HepG2 (cell line): ENCODE measurements around the gene CKS1B. TPM values are rescaled to one million over a fixed set of nuclear protein-coding genes. Genes with fewer than 3 reads are reported as not detected.
A peak's percentile ranks its signal among the peaks of the same experiment; 100 is the strongest.

Source experiments
- ADNP ChIP-seq: sonication (generic); formaldehyde crosslinking; IDR thresholded peaks from 2 replicates; pipeline ENCODE4 v1.4.0; 2020; ENCODE audit warnings: missing genetic modification reagents
- ARNT2 ChIP-seq: sonication (generic); formaldehyde crosslinking; IDR thresholded peaks from 2 replicates; pipeline ENCODE4 v1.8.0; 2022; ENCODE audit warnings: mild to moderate bottlenecking, low read depth, missing genetic modification reagents, moderate library complexity
- ATM ChIP-seq: fragments of 450-650 bp; IDR thresholded peaks from 2 replicates; pipeline ENCODE4 v1.7.1; 2017; ENCODE audit warnings: mild to moderate bottlenecking, borderline replicate concordance
- ATRX ChIP-seq: sonication (generic); formaldehyde crosslinking; IDR thresholded peaks from 2 replicates; pipeline ENCODE4 v1.4.0; 2020; ENCODE audit warnings: missing genetic modification reagents, borderline replicate concordance
- CCDC6 ChIP-seq: sonication (generic); formaldehyde crosslinking; IDR thresholded peaks from 2 replicates; pipeline ENCODE4 v1.8.1; 2022; ENCODE audit warnings: mild to moderate bottlenecking, missing genetic modification reagents, moderate library complexity
- CENPX ChIP-seq: sonication (generic); formaldehyde crosslinking; IDR thresholded peaks from 2 replicates; pipeline ENCODE4 v1.9.0; 2021; ENCODE audit warnings: mild to moderate bottlenecking, missing genetic modification reagents, moderate library complexity
- EED ChIP-seq: sonication (generic); formaldehyde crosslinking; IDR thresholded peaks from 2 replicates; pipeline ENCODE4 v1.5.0; 2020; ENCODE audit warnings: mild to moderate bottlenecking, missing genetic modification reagents
- FOXP1 ChIP-seq, 2 experiments: fragments of 450-650 bp in 1 of 2; IDR thresholded peaks; 2 replicates each; pipeline ENCODE4 v1.6.1; 2017 to 2018; ENCODE audit warnings: antibody characterized with exemption in 1 of 2
- MAFK ChIP-seq, 2 experiments: IDR thresholded peaks in 1 of 2; conservative IDR thresholded peaks in 1 of 2; 2 replicates each; pipeline ENCODE4 v1.6.1; 2011; ENCODE audit warnings: improper control_type of control experiment in 2 of 2, low read length in 2 of 2
- RBM39 ChIP-seq: fragments of 200-400 bp; formaldehyde crosslinking; IDR thresholded peaks from one replicate; pipeline ENCODE4 v1.6.1; 2018; ENCODE audit warnings: antibody characterized with exemption, mild to moderate bottlenecking, low read depth, low read length; ENCODE audit not compliant: poor library complexity, severe bottlenecking
- SAP130 ChIP-seq: IDR thresholded peaks from 2 replicates; pipeline ENCODE4 v1.6.1; 2016; ENCODE audit warnings: low read depth
- SCMH1 ChIP-seq: sonication (generic); formaldehyde crosslinking; IDR thresholded peaks from 2 replicates; pipeline ENCODE4 v1.9.0; 2021; ENCODE audit warnings: missing genetic modification reagents, mild to moderate bottlenecking, borderline replicate concordance
- SRSF1 ChIP-seq: fragments of 200-400 bp; formaldehyde crosslinking; optimal IDR thresholded peaks from 2 replicates; pipeline ENCODE3; 2017; ENCODE audit warnings: mild to moderate bottlenecking, low read depth, low read length, moderate library complexity
- SUZ12 ChIP-seq: fragments of 150-350 bp; IDR thresholded peaks from 2 replicates; pipeline ENCODE4 v1.6.1; 2014; ENCODE audit warnings: low read depth, low read length
- TMF1 ChIP-seq: sonication (generic); formaldehyde crosslinking; IDR thresholded peaks from 2 replicates; pipeline ENCODE4 v1.8.1; 2022; ENCODE audit warnings: low read depth, missing genetic modification reagents
- TRIM24 ChIP-seq: sonication (generic); formaldehyde crosslinking; IDR thresholded peaks from 2 replicates; pipeline ENCODE4 v1.8.0; 2022; ENCODE audit warnings: mild to moderate bottlenecking, missing genetic modification reagents
- ZBTB25 ChIP-seq: IDR thresholded peaks from 2 replicates; pipeline ENCODE4 v1.6.1; 2018; ENCODE audit warnings: missing genetic modification reagents
- ZC3H13 ChIP-seq: sonication (generic); formaldehyde crosslinking; IDR thresholded peaks from 2 replicates; pipeline ENCODE4 v1.8.1; 2023; ENCODE audit warnings: mild to moderate bottlenecking, missing genetic modification reagents, moderate library complexity
- ZIK1 ChIP-seq: sonication (generic); formaldehyde crosslinking; IDR thresholded peaks from 2 replicates; pipeline ENCODE4 v1.5.0; 2020; ENCODE audit warnings: mild to moderate bottlenecking, low read depth, missing genetic modification reagents, borderline replicate concordance
- ZNF101 ChIP-seq: sonication (generic); formaldehyde crosslinking; IDR thresholded peaks from 2 replicates; pipeline ENCODE4 v1.4.0; 2020; ENCODE audit warnings: mild to moderate bottlenecking, low read depth, missing genetic modification reagents, borderline replicate concordance
- ZNF207 ChIP-seq: fragments of 450-650 bp; IDR thresholded peaks from 2 replicates; pipeline ENCODE4 v1.6.1; 2016; ENCODE audit warnings: antibody characterized with exemption, borderline replicate concordance
- ZNF234 ChIP-seq: sonication (generic); formaldehyde crosslinking; conservative IDR thresholded peaks from 2 replicates; pipeline ENCODE4 v1.5.1; 2020; ENCODE audit warnings: mild to moderate bottlenecking, missing genetic modification reagents
- ZNF263 ChIP-seq: sonication (generic); formaldehyde crosslinking; IDR thresholded peaks from 2 replicates; pipeline ENCODE4 v1.4.0; 2020; ENCODE audit warnings: missing genetic modification reagents
- ZNF557 ChIP-seq: sonication (generic); formaldehyde crosslinking; IDR thresholded peaks from 2 replicates; pipeline ENCODE4 v1.4.0; 2020; ENCODE audit warnings: missing genetic modification reagents
- ZNF572 ChIP-seq: sonication (generic); formaldehyde crosslinking; IDR thresholded peaks from 2 replicates; pipeline ENCODE4 v1.5.1; 2020; ENCODE audit warnings: mild to moderate bottlenecking, missing genetic modification reagents
- ZNF724P ChIP-seq: sonication (generic); formaldehyde crosslinking; IDR thresholded peaks from 2 replicates; pipeline ENCODE4 v1.8.0; 2022; ENCODE audit warnings: missing genetic modification reagents, borderline replicate concordance
- ZNF766 ChIP-seq: sonication (generic); formaldehyde crosslinking; IDR thresholded peaks from 2 replicates; pipeline ENCODE4 v1.5.0; 2020; ENCODE audit warnings: missing genetic modification reagents, borderline replicate concordance
- ZNF782 ChIP-seq: sonication (generic); formaldehyde crosslinking; IDR thresholded peaks from 2 replicates; pipeline ENCODE4 v1.4.0; 2020; ENCODE audit warnings: missing genetic modification reagents, mild to moderate bottlenecking, borderline replicate concordance
- polyA plus RNA-seq, 8 experiments: library from polyadenylated mRNA; depleted of rRNA in 3 of 8; stranded (reverse) in 7 of 8; unstranded in 1 of 8; fragments of >200 nt; fragmentation: Illumina TruSeq in 4 of 8; extraction: Trizol in 4 of 8; gene quantifications; 2 replicates each; pipeline versions ENCODE4 v1.2.1 to v1.2.3, GENCODE V29; 2011 to 2016; ENCODE audit warnings: low read depth in 4 of 8, missing spikeins in 1 of 8, mixed read lengths in 1 of 8; ENCODE audit not compliant: insufficient read depth in 1 of 8
- total RNA-seq, 5 experiments: library from RNA; depleted of rRNA; stranded (reverse); fragments of >200 nt; fragmentation: Illumina TruSeq; extraction: Trizol; gene quantifications; 2 replicates each; pipeline ENCODE4 v1.2.3, GENCODE V29; 2016; ENCODE audit warnings: low read depth in 1 of 5
- TF ChIP-seq, protein P1 (sequence below): sonication (generic); formaldehyde crosslinking; IDR thresholded peaks from 2 replicates; pipeline ENCODE4 v1.5.1; 2020; ENCODE audit warnings: missing genetic modification reagents, mild to moderate bottlenecking, borderline replicate concordance

CKS1B gene
- total and polyA plus RNA-seq, 2 of the 13 experiments (the other 11 are each of a cell fraction or from before 2014, with no cell fraction given) = 217 to 222 TPM

DNA sequence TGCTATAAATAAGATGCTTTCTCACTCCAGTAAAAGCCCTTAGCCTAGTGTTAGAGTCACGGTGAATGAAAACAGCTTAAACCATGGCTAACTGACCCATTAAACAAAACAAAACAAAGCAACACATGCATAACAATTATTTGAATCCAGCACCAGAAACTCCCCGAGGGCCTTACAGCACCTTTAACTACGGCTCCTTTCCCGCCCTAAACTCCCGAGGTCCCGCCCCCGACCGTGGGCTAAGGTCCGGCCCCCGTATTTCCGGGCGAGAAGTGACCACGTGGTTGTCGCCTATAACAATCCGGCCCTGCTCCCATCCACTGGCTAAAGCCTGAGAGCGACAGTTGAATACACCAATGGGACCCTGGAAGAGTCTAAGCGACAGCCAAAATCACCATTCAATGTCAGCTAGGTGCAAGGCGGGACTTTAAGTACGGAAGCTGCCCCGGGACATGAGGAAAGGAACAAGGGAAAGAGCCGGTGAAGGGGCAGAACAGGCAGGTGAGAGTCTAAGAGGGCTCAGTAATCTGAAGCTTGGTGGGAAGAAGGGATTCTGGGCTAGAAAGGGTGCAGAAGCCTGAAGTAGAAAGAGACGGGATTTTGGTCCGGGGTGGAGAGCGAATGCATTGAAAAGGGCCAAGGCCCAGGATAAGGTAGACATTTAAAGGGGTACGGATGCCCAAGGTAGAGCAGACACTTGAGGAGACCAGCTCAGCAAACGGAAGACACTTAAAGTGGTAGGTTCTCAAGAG, 8.6 kb downstream of the CKS1B start, which contains the start of gene FLAD1 (continued):
- TF ChIP-seq CENPX (CRISPR knock-in tag) (no peak), ADNP (CRISPR knock-in tag) (no peak), SCMH1 (no peak), SRSF1 (no peak), ZC3H13 (CRISPR knock-in tag) (peak; percentile 51; the same call in 1 of the 2 replicates), ZNF557 (no peak), ZNF207 (no peak), EED (CRISPR knock-in tag) (no peak), SUZ12 (no peak), CCDC6 (CRISPR knock-in tag) (no peak), ARNT2 (no peak), ZNF234 (CRISPR knock-in tag) (no peak), MAFK (conservative IDR thresholded peaks at IDR 0.05 in 1 of 2, IDR thresholded peaks at IDR 0.05 in 1 of 2; ENCODE audit: low read length in 2 of 2) (no peak), ZBTB25 (peak; percentile 27; the same call in 1 of the 2 replicates), ZNF263 (CRISPR knock-in tag) (no peak), SAP130 (CRISPR knock-in tag) (peak; percentile 99), TMF1 (CRISPR knock-in tag) (no peak), ZNF724P (CRISPR knock-in tag) (no peak), ATM (no peak), RBM39 (no peak), ZNF766 (CRISPR knock-in tag) (no peak), TRIM24 (no peak), ATRX (CRISPR knock-in tag) (no peak), ZNF101 (CRISPR knock-in tag) (no peak), ZIK1 (no peak), FOXP1 (IDR thresholded peaks at IDR 0.05) (no peak), FOXP1 (CRISPR knock-in tag; IDR thresholded peaks at IDR 0.05) (no peak), ZNF572 (no peak), ZNF782 (CRISPR knock-in tag) (no peak)
- TF ChIP-seq, protein P1, sequence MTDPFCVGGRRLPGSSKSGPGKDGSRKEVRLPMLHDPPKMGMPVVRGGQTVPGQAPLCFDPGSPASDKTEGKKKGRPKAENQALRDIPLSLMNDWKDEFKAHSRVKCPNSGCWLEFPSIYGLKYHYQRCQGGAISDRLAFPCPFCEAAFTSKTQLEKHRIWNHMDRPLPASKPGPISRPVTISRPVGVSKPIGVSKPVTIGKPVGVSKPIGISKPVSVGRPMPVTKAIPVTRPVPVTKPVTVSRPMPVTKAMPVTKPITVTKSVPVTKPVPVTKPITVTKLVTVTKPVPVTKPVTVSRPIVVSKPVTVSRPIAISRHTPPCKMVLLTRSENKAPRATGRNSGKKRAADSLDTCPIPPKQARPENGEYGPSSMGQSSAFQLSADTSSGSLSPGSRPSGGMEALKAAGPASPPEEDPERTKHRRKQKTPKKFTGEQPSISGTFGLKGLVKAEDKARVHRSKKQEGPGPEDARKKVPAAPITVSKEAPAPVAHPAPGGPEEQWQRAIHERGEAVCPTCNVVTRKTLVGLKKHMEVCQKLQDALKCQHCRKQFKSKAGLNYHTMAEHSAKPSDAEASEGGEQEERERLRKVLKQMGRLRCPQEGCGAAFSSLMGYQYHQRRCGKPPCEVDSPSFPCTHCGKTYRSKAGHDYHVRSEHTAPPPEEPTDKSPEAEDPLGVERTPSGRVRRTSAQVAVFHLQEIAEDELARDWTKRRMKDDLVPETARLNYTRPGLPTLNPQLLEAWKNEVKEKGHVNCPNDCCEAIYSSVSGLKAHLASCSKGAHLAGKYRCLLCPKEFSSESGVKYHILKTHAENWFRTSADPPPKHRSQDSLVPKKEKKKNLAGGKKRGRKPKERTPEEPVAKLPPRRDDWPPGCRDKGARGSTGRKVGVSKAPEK (CRISPR knock-in tag) = no peak
